IMR-90 (cell line): ENCODE measurements around the gene PGPEP1. TPM values are rescaled to one million over a fixed set of nuclear protein-coding genes. Genes with fewer than 3 reads are reported as not detected.

ENCODE experiments used
- ATAC-seq: fragments of 200-7000 bp; cut with Tn5 transposase; 2 replicates; pipeline ENCODE4 v1.9.1; 2020; ENCODE audit warnings: low read depth, mild to moderate bottlenecking, moderate library complexity
- BruUV-seq: library from RNA; stranded (reverse); fragments of 400-500 nt; replicated peaks from 2 replicates; lab custom pipeline; 2021; lab: Mats Ljungman, UMichigan
- CTCF ChIA-PET: fragments of 300-600 bp; formaldehyde crosslinking; extraction: SDS; loops from one replicate; lab custom pipeline; 2021; ENCODE audit warnings: antibody characterized with exemption; lab: Yijun Ruan, JAX
- POLR2A ChIA-PET: fragments of 300-600 bp; sonication (Branson Sonifier 250); formaldehyde crosslinking; loops from one replicate; lab custom pipeline; 2022; ENCODE audit warnings: antibody characterized with exemption; ENCODE audit not compliant: unreplicated experiment; lab: Charles Lee
- DNase-seq: peaks from one replicate; pipeline ENCODE4 v3.0.0; 2013
- H2AFZ ChIP-seq: replicated peaks from 2 replicates; pipeline ENCODE3; 2013; ENCODE audit warnings: low read length, mild to moderate bottlenecking; ENCODE audit not compliant: poor library complexity
- H2AK5ac ChIP-seq: 2 replicates; pipeline ENCODE4 v1.6.1; 2013; ENCODE audit warnings: low read depth, low read length, inconsistent platforms
- H2AK9ac ChIP-seq: replicated peaks from 2 replicates; pipeline ENCODE3; 2013; ENCODE audit warnings: mild to moderate bottlenecking, low read depth, low read length, moderate library complexity; ENCODE audit not compliant: poor library complexity
- H2BK120ac ChIP-seq: 2 replicates; pipeline ENCODE4 v1.6.1; 2013; ENCODE audit warnings: low read depth, low read length, inconsistent platforms
- H2BK15ac ChIP-seq: 3 replicates; pipeline ENCODE4 v1.6.1; 2013; ENCODE audit warnings: low read depth, low read length, inconsistent platforms
- H2BK20ac ChIP-seq: 2 replicates; pipeline ENCODE4 v1.6.1; 2013; ENCODE audit warnings: low read depth, mild to moderate bottlenecking, inconsistent platforms, low read length, moderate library complexity
- H2BK5ac ChIP-seq: 2 replicates; pipeline ENCODE4 v1.6.1; 2013; ENCODE audit warnings: mild to moderate bottlenecking, low read depth, low read length, inconsistent platforms; ENCODE audit not compliant: poor library complexity, severe bottlenecking
- H3K14ac ChIP-seq: replicated peaks from 2 replicates; pipeline ENCODE4 v1.6.1; 2013; ENCODE audit warnings: low read depth, low read length, inconsistent platforms
- H3K18ac ChIP-seq: 2 replicates; pipeline ENCODE4 v1.6.1; 2013; ENCODE audit warnings: low read depth, low read length, control low read depth
- H3K23ac ChIP-seq: 2 replicates; pipeline ENCODE4 v1.6.1; 2013; ENCODE audit warnings: low read depth, low read length, inconsistent platforms
- H3K27ac ChIP-seq: 2 replicates; pipeline ENCODE4 v1.5.1; 2013; ENCODE audit warnings: mild to moderate bottlenecking, control low read depth, low read length; ENCODE audit not compliant: insufficient read depth
- H3K27me3 ChIP-seq: 2 replicates; pipeline ENCODE4 v1.6.1; 2013; ENCODE audit warnings: low read length; ENCODE audit not compliant: control insufficient read depth, insufficient read depth
- H3K36me3 ChIP-seq: 2 replicates; pipeline ENCODE4 v1.6.1; 2013; ENCODE audit warnings: low read length, mixed read lengths; ENCODE audit not compliant: control insufficient read depth, insufficient read depth
- H3K4ac ChIP-seq: 2 replicates; pipeline ENCODE4 v1.6.1; 2013; ENCODE audit warnings: low read depth, low read length, inconsistent platforms
- H3K4me1 ChIP-seq: 2 replicates; pipeline ENCODE4 v1.6.1; 2013; ENCODE audit warnings: low read length, mixed read lengths; ENCODE audit not compliant: control insufficient read depth, insufficient read depth
- H3K4me2 ChIP-seq: 2 replicates; pipeline ENCODE4 v1.6.1; 2013; ENCODE audit warnings: low read depth, mild to moderate bottlenecking, control low read depth, low read length, moderate library complexity
- H3K4me3 ChIP-seq: 2 replicates; pipeline ENCODE4 v1.5.1; 2013; ENCODE audit warnings: low read depth, mild to moderate bottlenecking, control low read depth, low read length, moderate library complexity; ENCODE audit not compliant: insufficient read depth
- H3K56ac ChIP-seq: 2 replicates; pipeline ENCODE4 v1.6.1; 2013; ENCODE audit warnings: low read length, inconsistent platforms; ENCODE audit not compliant: insufficient read depth; ENCODE audit errors: extremely low read depth
- H3K79me1 ChIP-seq, 2 experiments: 2 replicates each; pipeline ENCODE4 v1.6.1; 2013; ENCODE audit warnings: low read length in 2 of 2, inconsistent platforms in 1 of 2, low read depth in 1 of 2
- H3K9ac ChIP-seq: 2 replicates; pipeline ENCODE4 v1.6.1; 2013; ENCODE audit warnings: low read depth, low read length, control low read depth
- H3K9me1 ChIP-seq: 2 replicates; pipeline ENCODE4 v1.6.1; 2013; ENCODE audit warnings: low read length, inconsistent platforms; ENCODE audit not compliant: insufficient read depth
- H3K9me3 ChIP-seq: 2 replicates; pipeline ENCODE4 v1.6.1; 2013; ENCODE audit warnings: low read length; ENCODE audit not compliant: control insufficient read depth, insufficient read depth
- H4K20me1 ChIP-seq: 2 replicates; pipeline ENCODE4 v1.6.1; 2013; ENCODE audit warnings: low read length, inconsistent platforms; ENCODE audit not compliant: insufficient read depth
- H4K5ac ChIP-seq: 2 replicates; pipeline ENCODE4 v1.6.1; 2013; ENCODE audit warnings: mild to moderate bottlenecking, low read depth, low read length, control low read depth
- H4K8ac ChIP-seq, 2 experiments: 2 replicates each; pipeline ENCODE4 v1.6.1; 2013; ENCODE audit warnings: low read depth in 2 of 2, low read length in 2 of 2, control low read depth in 1 of 2, inconsistent platforms in 1 of 2
- H4K91ac ChIP-seq: 2 replicates; pipeline ENCODE4 v1.6.1; 2013; ENCODE audit warnings: low read depth, low read length, inconsistent platforms; ENCODE audit not compliant: insufficient read depth
- BHLHE40 ChIP-seq: fragments of 150-350 bp; IDR thresholded peaks from 2 replicates; pipeline ENCODE4 v1.6.1; 2016; ENCODE audit warnings: mild to moderate bottlenecking, low read depth, low read length
- CEBPB ChIP-seq: IDR thresholded peaks from 2 replicates; pipeline ENCODE4 v1.6.1; 2012; ENCODE audit warnings: low read depth, low read length, improper control_type of control experiment
- CHD1 ChIP-seq: IDR thresholded peaks from 2 replicates; pipeline ENCODE4 v1.6.1; 2012; ENCODE audit warnings: low read depth, low read length, improper control_type of control experiment
- ELK1 ChIP-seq: fragments of 150-350 bp; IDR thresholded peaks from 2 replicates; pipeline ENCODE4 v1.6.1; 2016; ENCODE audit warnings: low read depth, mild to moderate bottlenecking, low read length, moderate library complexity, borderline replicate concordance
- FOS ChIP-seq: fragments of 150-350 bp; IDR thresholded peaks from 2 replicates; pipeline ENCODE4 v1.6.1; 2016; ENCODE audit warnings: low read depth, low read length
- MAFK ChIP-seq: IDR thresholded peaks from 2 replicates; pipeline ENCODE4 v1.6.1; 2012; ENCODE audit warnings: low read depth, low read length, improper control_type of control experiment
- MAZ ChIP-seq: IDR thresholded peaks from 2 replicates; pipeline ENCODE4 v1.6.1; 2012; ENCODE audit warnings: low read depth, mild to moderate bottlenecking, low read length, improper control_type of control experiment, moderate library complexity, borderline replicate concordance
- MXI1 ChIP-seq: IDR thresholded peaks from 2 replicates; pipeline ENCODE4 v1.6.1; 2012; ENCODE audit warnings: low read depth, mild to moderate bottlenecking, low read length, moderate library complexity, borderline replicate concordance
- NFE2L2 ChIP-seq: fragments of 150-350 bp; IDR thresholded peaks from 2 replicates; pipeline ENCODE4 v1.6.1; 2016; ENCODE audit warnings: low read depth, mild to moderate bottlenecking, low read length
- RCOR1 ChIP-seq: IDR thresholded peaks from 2 replicates; pipeline ENCODE4 v1.6.1; 2012; ENCODE audit warnings: mild to moderate bottlenecking, low read length, improper control_type of control experiment; ENCODE audit not compliant: insufficient replicate concordance
- USF2 ChIP-seq: fragments of 150-350 bp; IDR thresholded peaks from 2 replicates; pipeline ENCODE4 v1.6.1; 2017; ENCODE audit warnings: mild to moderate bottlenecking, antibody characterized with exemption, low read length, low read depth
- WGBS, 2 experiments: methylation state at CpG; one replicate each; pipeline versions ENCODE4 v1.1.5 to v1.1.7; 2013; ENCODE audit warnings: missing lambda C conversion rate in 2 of 2; ENCODE audit not compliant: insufficient read length in 1 of 2; ENCODE audit errors: extremely low coverage in 2 of 2; 5-methylcytosine and 5-hydroxymethylcytosine counted together
- dilution Hi-C: fragments of 300-500 bp; cut with HindIII; formaldehyde crosslinking; loops from one replicate; pipeline ENCODE4 v1.14.3; 2018; ENCODE audit warnings: low sequenced_read_pairs; ENCODE audit not compliant: unreplicated experiment
- in situ Hi-C: fragments of 300-500 bp; cut with MboI; formaldehyde crosslinking; loops from 3 replicates; pipeline ENCODE4 v1.14.3; 2019; ENCODE audit warnings: low sequenced_read_pairs, inconsistent platforms, mixed read lengths
- intact Hi-C: fragments of 100-400 bp; cut with micrococcal nuclease; formaldehyde crosslinking; loops from 2 replicates; pipeline ENCODE4 v1.10.0; 2022
- polyA plus RNA-seq, 3 experiments: library from polyadenylated mRNA; depleted of rRNA; stranded (reverse); fragments of >200 nt; gene quantifications; 2 replicates each; pipeline ENCODE4 v1.2.3, GENCODE V29; 2012; ENCODE audit warnings: low replicate concordance in 1 of 3
- total RNA-seq: library from RNA; depleted of rRNA; stranded (reverse); fragments of >200 nt; gene quantifications from 2 replicates; pipeline ENCODE4 v1.2.3, GENCODE V29; 2012

The PGPEP1 gene
- total and polyA plus RNA-seq, 2 of the 4 experiments (the other 2 are of a cell fraction), result 11.8 to 14.3 TPM

GRCh38 chr19:18336121-18336520 is 4.3 kb upstream of the PGPEP1 start:
- POLR2A ChIA-PET, result no interaction called here
- no peak overlapping the region for H4K5ac ChIP-seq
- CTCF ChIA-PET, result interaction anchor here (1.7 kb wide), 1 partner anchor 57 kb away, joined by 4 read pairs; no protein-coding TSS in a partner anchor
- no peaks in the 10 kb centered on the region; the same call in 1 of the 2 replicates for H3K27me3 ChIP-seq
- H4K8ac ChIP-seq, result no peak overlapping the region
- in situ Hi-C loops, result no loop called here
- intact Hi-C loops, result no loop called here
- H3K18ac ChIP-seq, result no peak overlapping the region
- peaks cover 4% of the 10 kb centered on the region; the same call in 1 of the 2 replicates for H3K9me1 ChIP-seq
- no CpG with 5 or more reads among the region's 7 CpGs for WGBS, 2 experiments
- no peak overlapping the region for H2BK20ac ChIP-seq
- H3K14ac ChIP-seq, result no peak overlapping the region
- ATAC-seq (no peak), DNase-seq (no peak)
- H3K79me1 ChIP-seq, result peaks cover 0 to 11% of the 10 kb centered on the region in 2 experiments; a peak in 2 of 4 replicates
- no peak overlapping the region for H2BK120ac ChIP-seq
- no peak overlapping the region for H2BK15ac ChIP-seq
- H3K4me1 ChIP-seq, result peaks cover 4% of the 10 kb centered on the region
- dilution Hi-C loops, result no loop called here
- TF ChIP-seq ELK1 (no peak), FOS (no peak), BHLHE40 (no peak), MXI1 (no peak), RCOR1 (no peak), CEBPB (no peak), CHD1 (no peak), NFE2L2 (no peak), MAZ (no peak), MAFK (no peak), USF2 (no peak)
- H2AK5ac ChIP-seq, result no peak overlapping the region
- no peak overlapping the region for H3K4me2 ChIP-seq
- no peaks in the 10 kb centered on the region for H3K36me3 ChIP-seq
- H2BK5ac ChIP-seq, result no peak overlapping the region
- H3K23ac ChIP-seq, result no peak overlapping the region
- H4K20me1 ChIP-seq, result no peaks in the 10 kb centered on the region
- no peak overlapping the region for H3K4me3 ChIP-seq
- H3K9me3 ChIP-seq, result no peaks in the 10 kb centered on the region
- H3K27ac ChIP-seq, result no peak overlapping the region
- H2AFZ ChIP-seq, result no peak overlapping the region
- no TSS peak for BruUV-seq
- H3K4ac ChIP-seq, result no peak overlapping the region
- no peak overlapping the region for H3K56ac ChIP-seq
- no peak overlapping the region for H3K9ac ChIP-seq
- no peak overlapping the region for H4K91ac ChIP-seq
- H2AK9ac ChIP-seq, result no peak overlapping the region
